Caco-2 (cell line): ENCODE data around the gene NT5C1B. TPM values are rescaled to one million over a fixed set of nuclear protein-coding genes. Genes with fewer than 3 reads are reported as not detected.

ENCODE experiments used
- BruUV-seq: library from RNA; stranded (reverse); fragments of 400-500 nt; replicated peaks from 2 replicates; lab custom pipeline; 2021; lab: Mats Ljungman, UMichigan
- CTCF ChIA-PET: fragments of 300-600 bp; sonication (Branson Sonifier 250); formaldehyde crosslinking; loops from one replicate; lab custom pipeline; 2022; ENCODE audit warnings: antibody characterized with exemption; lab: Charles Lee
- POLR2A ChIA-PET: fragments of 300-600 bp; sonication (Branson Sonifier 250); formaldehyde crosslinking; loops from one replicate; lab custom pipeline; 2022; ENCODE audit warnings: antibody characterized with exemption; lab: Charles Lee
- DNase-seq, 2 experiments: peaks; one replicate each; pipeline versions ENCODE4 v3.0.0 to v3.0.0-alpha.2; 2020 to 2022
- H3K27me3 ChIP-seq: replicated peaks from 2 replicates; pipeline ENCODE4 v1.6.0; 2011; ENCODE audit warnings: low read length; ENCODE audit not compliant: control insufficient read depth, insufficient read depth
- H3K36me3 ChIP-seq: 2 replicates; pipeline ENCODE4 v1.5.1; 2011; ENCODE audit warnings: low read length; ENCODE audit not compliant: control insufficient read depth, insufficient read depth
- H3K4me1 ChIP-seq: fragments of 250-450 bp; sonication (Bioruptor Pico); 2 replicates; pipeline ENCODE4 v1.5.1; 2020; ENCODE audit warnings: mild to moderate bottlenecking
- H3K4me3 ChIP-seq: 2 replicates; pipeline ENCODE4 v1.5.1; 2011; ENCODE audit warnings: low read depth, mild to moderate bottlenecking, control low read depth, low read length
- H3K9me3 ChIP-seq: fragments of 250-450 bp; sonication (Bioruptor Pico); 2 replicates; pipeline ENCODE4 v1.5.1; 2020; ENCODE audit warnings: mild to moderate bottlenecking, moderate library complexity
- H3K27ac Mint-ChIP-seq: one replicate; pipeline ENCODE4 v1.8.0; 2022; ENCODE audit warnings: mixed read lengths; ENCODE audit not compliant: unreplicated experiment
- H3K27me3 Mint-ChIP-seq: one replicate; pipeline ENCODE4 v1.8.0; 2022; ENCODE audit warnings: mixed read lengths; ENCODE audit not compliant: insufficient read depth, unreplicated experiment
- H3K36me3 Mint-ChIP-seq: one replicate; pipeline ENCODE4 v1.8.0; 2022; ENCODE audit warnings: mild to moderate bottlenecking, mixed read lengths; ENCODE audit not compliant: insufficient read depth, unreplicated experiment
- H3K4me1 Mint-ChIP-seq: one replicate; pipeline ENCODE4 v1.8.0; 2022; ENCODE audit warnings: low read depth, mixed read lengths; ENCODE audit not compliant: unreplicated experiment
- H3K4me3 Mint-ChIP-seq: one replicate; pipeline ENCODE4 v1.8.0; 2022; ENCODE audit warnings: mild to moderate bottlenecking, moderate library complexity, mixed read lengths; ENCODE audit not compliant: unreplicated experiment
- H3K9me3 Mint-ChIP-seq: one replicate; pipeline ENCODE4 v1.8.0; 2022; ENCODE audit warnings: mixed read lengths; ENCODE audit not compliant: unreplicated experiment
- intact Hi-C: fragments of 100-400 bp; cut with micrococcal nuclease; formaldehyde crosslinking; loops from one replicate; pipeline ENCODE4 v1.10.0; 2022; ENCODE audit not compliant: unreplicated experiment
- total RNA-seq: library from RNA; stranded (reverse); gene quantifications from 2 replicates; pipeline ENCODE4 v1.2.3, GENCODE V29; 2022
- TF ChIP-seq, protein P1 (sequence below), 2 experiments: fragments of 200-600 bp in 1 of 2; IDR thresholded peaks; 1 replicate in 1 of 2; 2 replicates in 1 of 2; pipeline versions ENCODE4 v1.5.1 to v1.8.0; 2011 to 2022; ENCODE audit warnings: antibody characterized with exemption in 1 of 2, control low read depth in 1 of 2, inconsistent platforms in 1 of 2, low read depth in 1 of 2, low read length in 1 of 2, mild to moderate bottlenecking in 1 of 2, moderate library complexity in 1 of 2; ENCODE audit not compliant: insufficient read depth in 1 of 2, severe bottlenecking in 1 of 2, unreplicated experiment in 1 of 2

NT5C1B gene
- total RNA-seq, 1 experiment from 2014 or later = not detected

DNA sequence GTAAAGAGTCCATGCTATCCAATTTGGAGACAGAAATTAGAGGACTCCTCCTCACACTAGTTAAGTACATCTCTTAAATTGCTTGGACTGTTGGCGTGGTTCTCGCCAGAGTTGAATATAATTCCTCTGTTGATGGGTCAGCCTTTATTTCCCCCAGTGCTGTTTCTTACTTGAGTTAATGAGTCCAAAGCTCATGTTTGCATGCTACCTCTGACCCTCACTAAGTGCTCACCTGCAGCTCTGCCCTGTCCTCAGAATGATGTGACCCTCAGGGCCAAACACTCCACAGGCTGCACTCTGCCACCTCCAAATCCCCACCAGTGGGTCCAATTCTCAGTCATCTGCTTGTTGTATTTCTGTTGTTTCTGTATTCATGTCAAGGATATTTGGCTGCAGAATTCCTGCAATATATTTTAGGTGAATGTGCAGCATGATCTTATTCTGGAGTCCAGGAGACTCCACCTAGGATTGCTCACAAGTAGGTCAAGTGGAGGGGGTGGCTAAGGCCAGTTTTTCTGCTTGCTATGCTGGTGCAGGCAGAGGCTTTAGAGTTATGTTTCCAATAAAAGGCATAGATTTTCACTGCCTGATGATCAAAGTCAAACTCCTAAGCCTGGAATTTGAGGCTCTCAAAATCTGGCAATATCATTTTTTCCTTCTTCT is 66.8 kb downstream of the NT5C1B start:
- Histone ChIP-seq H3K4me3 (no peak overlapping the region), H3K4me1 (0 out of 2 replicates have a peak, but pooled peaks cover 4% of the 10 kb centered on the region), H3K36me3 (no peaks in the 10 kb centered on the region; the same call in 1 of the 2 replicates), H3K27me3 (no peaks in the 10 kb centered on the region), H3K9me3 (no peaks in the 10 kb centered on the region)
- Mint-ChIP-seq H3K4me1 (no peaks in the 10 kb centered on the region), H3K4me3 (no peak overlapping the region), H3K27ac (no peak overlapping the region), H3K9me3 (no peaks in the 10 kb centered on the region), H3K36me3 (no peaks in the 10 kb centered on the region), H3K27me3 (peaks cover 3% of the 10 kb centered on the region)
- ChIA-PET POLR2A (interaction anchor here (0.6 kb wide), 1 partner anchor 8 kb away, joined by 3 read pairs; no protein-coding TSS in a partner anchor), CTCF (no interaction called here)
- TF ChIP-seq, protein P1, sequence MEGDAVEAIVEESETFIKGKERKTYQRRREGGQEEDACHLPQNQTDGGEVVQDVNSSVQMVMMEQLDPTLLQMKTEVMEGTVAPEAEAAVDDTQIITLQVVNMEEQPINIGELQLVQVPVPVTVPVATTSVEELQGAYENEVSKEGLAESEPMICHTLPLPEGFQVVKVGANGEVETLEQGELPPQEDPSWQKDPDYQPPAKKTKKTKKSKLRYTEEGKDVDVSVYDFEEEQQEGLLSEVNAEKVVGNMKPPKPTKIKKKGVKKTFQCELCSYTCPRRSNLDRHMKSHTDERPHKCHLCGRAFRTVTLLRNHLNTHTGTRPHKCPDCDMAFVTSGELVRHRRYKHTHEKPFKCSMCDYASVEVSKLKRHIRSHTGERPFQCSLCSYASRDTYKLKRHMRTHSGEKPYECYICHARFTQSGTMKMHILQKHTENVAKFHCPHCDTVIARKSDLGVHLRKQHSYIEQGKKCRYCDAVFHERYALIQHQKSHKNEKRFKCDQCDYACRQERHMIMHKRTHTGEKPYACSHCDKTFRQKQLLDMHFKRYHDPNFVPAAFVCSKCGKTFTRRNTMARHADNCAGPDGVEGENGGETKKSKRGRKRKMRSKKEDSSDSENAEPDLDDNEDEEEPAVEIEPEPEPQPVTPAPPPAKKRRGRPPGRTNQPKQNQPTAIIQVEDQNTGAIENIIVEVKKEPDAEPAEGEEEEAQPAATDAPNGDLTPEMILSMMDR (IDR thresholded peaks at IDR 0.05; ENCODE audit: insufficient read depth in 1 of 2, low read depth in 1 of 2, low read length in 1 of 2, severe bottlenecking in 1 of 2, unreplicated experiment in 1 of 2) = no peak
- DNase-seq = no peak
- BruUV-seq = no TSS peak
- intact Hi-C loops = no loop called here

DNA sequence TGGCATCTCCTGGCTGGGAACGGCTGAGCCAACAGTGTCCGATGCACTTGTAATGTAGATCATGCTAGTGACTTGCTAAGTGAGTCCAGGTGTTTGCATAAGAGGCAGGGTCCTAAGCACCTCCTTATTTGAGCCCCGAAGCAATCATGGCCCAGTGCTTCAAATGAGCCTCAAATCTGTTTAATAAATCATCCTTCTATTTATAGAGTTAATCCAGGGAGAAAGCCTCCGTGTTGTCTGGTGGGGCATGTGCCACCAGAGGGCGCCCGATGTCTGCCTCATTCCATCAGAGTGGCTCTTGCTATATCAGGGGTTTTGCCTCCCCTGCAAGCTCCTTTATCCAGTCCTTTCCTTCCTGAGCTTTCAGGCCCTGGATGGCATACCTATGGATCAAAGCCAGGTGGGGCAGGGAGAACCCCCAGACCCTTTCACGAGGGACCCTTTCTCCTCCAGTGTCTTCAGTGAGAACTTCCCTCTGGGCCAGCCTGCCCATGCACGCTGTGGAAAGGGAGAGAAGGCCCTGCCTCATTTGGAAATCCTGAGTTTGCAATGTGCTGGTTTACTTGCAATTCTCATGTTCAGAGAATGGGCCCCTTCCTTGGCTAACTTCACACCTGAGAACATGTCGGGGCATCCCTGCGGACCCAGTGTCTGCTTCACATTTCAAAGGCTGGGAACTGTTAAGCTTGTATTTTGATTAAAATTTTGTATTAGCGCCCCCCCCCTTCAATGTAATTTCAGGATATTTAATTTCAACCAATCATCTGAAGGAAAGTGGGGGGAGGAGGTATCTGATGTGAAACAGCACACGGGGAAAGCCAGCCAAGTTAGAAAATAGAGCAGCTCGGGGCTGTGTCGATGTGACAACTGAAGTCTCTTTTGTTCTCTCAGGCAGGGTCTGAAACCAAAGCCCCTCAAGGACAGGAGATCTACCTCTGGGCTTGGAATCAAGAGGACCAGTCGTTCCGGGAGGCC is 68.6 kb downstream of the NT5C1B start:
- H3K36me3 ChIP-seq = no peaks in the 10 kb centered on the region; the same call in 1 of the 2 replicates

More for the DNA sequence above, 68.6 kb downstream of the NT5C1B start:
- DNase-seq = peak; percentile 75 to 79
- Histone ChIP-seq H3K4me3 (no peak overlapping the region), H3K9me3 (no peaks in the 10 kb centered on the region), H3K4me1 (0 out of 2 replicates have a peak, but pooled peaks cover 4% of the 10 kb centered on the region), H3K27me3 (no peaks in the 10 kb centered on the region)
- TF ChIP-seq, protein P1 (IDR thresholded peaks at IDR 0.05; ENCODE audit: insufficient read depth in 1 of 2, low read depth in 1 of 2, low read length in 1 of 2, severe bottlenecking in 1 of 2, unreplicated experiment in 1 of 2) = peak; percentile 93 to 96
- intact Hi-C loops = loop anchor here (1.0 to 2.0 kb wide), 6 partner anchors 40 to 1343 kb away; partner anchors contain the start of gene RDH14
- no peak overlapping the region for H3K4me3 Mint-ChIP-seq
- peaks cover 3% of the 10 kb centered on the region for H3K27me3 Mint-ChIP-seq
- CTCF ChIA-PET = interaction anchor here (0.5 to 1.6 kb wide), 13 partner anchors 12 to 1226 kb away, joined by 3 to 5 read pairs (median 3); partner anchors contain the start of gene RDH14
- POLR2A ChIA-PET = no interaction called here
- no TSS peak for BruUV-seq
- H3K4me1 Mint-ChIP-seq = no peaks in the 10 kb centered on the region
- H3K9me3 Mint-ChIP-seq = no peaks in the 10 kb centered on the region
- H3K27ac Mint-ChIP-seq = no peak overlapping the region
- H3K36me3 Mint-ChIP-seq = no peaks in the 10 kb centered on the region
